Measurements from ENCODE around the gene PTPRM. TPM values are rescaled to one million over a fixed set of nuclear protein-coding genes. Genes with fewer than 3 reads are reported as not detected.
A peak's percentile ranks its signal among the peaks of the same experiment; 100 is the strongest.

PTPRM gene
- total RNA-seq, 2 donors from 2014 or later = 51.4 to 75.5 TPM

DNA sequence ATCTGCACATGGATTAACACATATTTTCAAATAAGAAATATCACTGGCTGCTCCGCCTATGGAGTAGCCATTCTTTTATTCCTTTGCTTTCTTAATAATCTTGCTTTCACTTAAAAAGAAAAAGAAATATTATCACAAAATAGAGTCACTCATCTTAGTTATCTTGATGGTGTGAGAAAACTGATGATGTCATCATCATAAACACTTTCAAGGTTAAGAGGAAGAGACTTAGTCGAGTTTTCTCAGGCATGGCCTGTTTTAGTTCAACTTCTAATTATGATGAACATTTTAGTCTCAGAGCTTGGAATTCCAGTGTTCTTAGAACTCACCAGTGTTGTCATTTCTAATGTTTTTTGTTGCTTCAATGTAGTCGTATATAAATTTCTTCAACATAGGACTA is 506.1 kb downstream of the PTPRM start:
- DNase-seq = no peak
- intact Hi-C loops (cut with DNase I) = no loop called here
- ATAC-seq = no peak

DNA sequence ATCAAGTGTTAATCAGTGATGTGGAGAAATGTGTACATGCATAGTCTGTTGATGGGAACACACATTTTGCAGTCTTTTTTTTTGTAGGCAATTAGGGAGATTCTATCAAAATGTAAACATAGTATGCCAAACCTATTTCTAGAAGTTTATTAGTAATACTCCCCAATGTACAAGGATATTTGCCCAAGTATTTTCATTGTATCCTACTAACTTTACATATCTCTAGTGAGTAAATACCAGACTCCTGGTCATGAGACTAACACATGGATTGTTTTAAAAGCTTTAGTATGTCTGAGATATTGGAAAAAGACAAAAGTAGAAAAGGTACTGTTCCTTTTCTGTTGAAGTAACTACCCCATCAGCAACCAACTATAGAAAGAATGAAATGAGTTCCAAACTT is 513.0 kb downstream of the PTPRM start:
- no peak for DNase-seq
- intact Hi-C loops (cut with DNase I) = loop anchor here in 1 of 2 donors (10.0 kb wide), 1 partner anchor 305 kb away; no protein-coding TSS in a partner anchor

GRCh38 chr18:8081267-8081666 is 514.2 kb downstream of the PTPRM start:
- DNase-seq = no peak
- intact Hi-C loops (cut with DNase I) = loop anchor here in 1 of 2 donors (10.0 kb wide), 1 partner anchor 304 kb away; no protein-coding TSS in a partner anchor
- ATAC-seq = no peak

More for the DNA sequence above, 513.0 kb downstream of the PTPRM start:
- ATAC-seq = no peak

GRCh38 chr18:8081872-8082553 is 514.9 kb downstream of the PTPRM start:
- no peak for ATAC-seq
- DNase-seq = no peak
- intact Hi-C loops (cut with DNase I) = loop anchor here in 1 of 2 donors (10.0 kb wide), 1 partner anchor 303 kb away; no protein-coding TSS in a partner anchor

DNA sequence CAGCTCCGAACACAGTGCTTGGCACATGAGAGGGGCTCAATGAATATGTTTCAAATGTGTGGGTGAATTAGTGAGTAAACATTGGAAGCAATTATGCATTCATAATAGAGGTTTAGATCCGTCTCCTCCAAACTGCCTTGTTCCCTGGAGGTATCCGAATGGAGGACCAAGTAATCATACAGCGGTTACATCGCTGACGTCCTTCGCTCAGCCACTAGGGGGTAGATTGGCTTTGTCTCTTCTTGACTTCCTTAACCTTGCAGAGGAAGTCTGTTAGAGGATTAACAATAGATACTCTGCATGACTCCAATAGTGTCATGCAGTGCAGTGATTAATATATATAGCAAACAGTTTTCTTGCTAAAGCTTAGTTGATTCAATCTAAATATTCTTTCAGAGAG is 517.0 kb downstream of the PTPRM start:
- DNase-seq (no peak), ATAC-seq (peak; percentile 57 to 68)
- intact Hi-C loops (cut with DNase I) = loop anchor here in 1 of 2 donors (10.0 kb wide), 1 partner anchor 301 kb away; no protein-coding TSS in a partner anchor

DNA sequence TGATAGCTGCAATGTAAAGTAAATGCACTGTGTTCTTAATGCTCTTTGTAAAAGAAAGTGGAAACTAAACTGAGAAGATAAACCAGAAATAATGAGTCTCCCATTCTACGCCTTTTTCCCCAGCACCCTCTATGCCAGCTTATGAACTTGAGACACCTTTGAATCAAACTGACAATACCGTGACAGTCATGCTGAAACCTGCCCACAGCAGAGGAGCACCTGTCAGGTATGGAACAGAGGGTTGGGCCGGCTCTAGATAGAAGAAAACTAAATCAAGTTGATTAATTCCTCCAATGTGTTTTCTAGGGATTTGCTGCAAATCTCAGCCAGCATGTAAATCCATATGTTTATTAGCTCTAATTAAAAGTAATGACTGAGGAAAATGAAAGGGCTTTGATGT is 521.5 kb downstream of the PTPRM start:
- no peak for ATAC-seq
- DNase-seq = no peak
- intact Hi-C loops (cut with DNase I) = loop anchor here in 1 of 2 donors (10.0 kb wide), 1 partner anchor 296 kb away; no protein-coding TSS in a partner anchor

GRCh38 chr18:8091035-8091434 is 523.9 kb downstream of the PTPRM start:
- DNase-seq (no peak), ATAC-seq (peak; percentile 47 to 49)
- intact Hi-C loops (cut with DNase I) = loop anchor here in 1 of 2 donors (2.0 kb wide), 1 partner anchor 20 kb away; no protein-coding TSS in a partner anchor

GRCh38 chr18:8095947-8096570 is 528.9 kb downstream of the PTPRM start:
- intact Hi-C loops (cut with DNase I) = no loop called here
- DNase-seq = no peak
- peak in 1 of 2 donors; percentile 65 for ATAC-seq

DNA sequence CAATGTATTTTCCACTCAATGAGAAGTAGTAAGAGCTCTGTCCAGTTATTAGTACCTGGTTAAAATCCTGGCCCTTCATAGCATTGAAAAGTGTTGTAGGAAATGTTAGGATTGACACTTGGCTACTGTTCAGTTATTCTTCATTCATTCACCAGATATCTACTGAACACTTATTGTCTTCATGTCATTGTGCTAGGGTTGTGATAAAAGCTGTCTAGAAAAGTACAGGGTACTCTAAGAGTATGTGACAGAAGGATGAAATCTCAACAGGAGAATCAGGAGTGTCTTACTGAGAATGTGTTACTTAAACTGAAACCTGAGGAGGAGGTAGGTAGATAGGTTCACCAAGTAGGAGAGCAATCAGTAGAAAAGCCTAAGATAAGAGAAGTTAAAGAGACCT is 530.3 kb downstream of the PTPRM start:
- ATAC-seq (no peak), DNase-seq (no peak)
- intact Hi-C loops (cut with DNase I) = no loop called here

- intact Hi-C loops (cut with DNase I) = no loop called here
- DNase-seq (no peak), ATAC-seq (no peak)
Measured at GRCh38 chr18:8097927-8098326, 530.8 kb downstream of the PTPRM start.

DNA sequence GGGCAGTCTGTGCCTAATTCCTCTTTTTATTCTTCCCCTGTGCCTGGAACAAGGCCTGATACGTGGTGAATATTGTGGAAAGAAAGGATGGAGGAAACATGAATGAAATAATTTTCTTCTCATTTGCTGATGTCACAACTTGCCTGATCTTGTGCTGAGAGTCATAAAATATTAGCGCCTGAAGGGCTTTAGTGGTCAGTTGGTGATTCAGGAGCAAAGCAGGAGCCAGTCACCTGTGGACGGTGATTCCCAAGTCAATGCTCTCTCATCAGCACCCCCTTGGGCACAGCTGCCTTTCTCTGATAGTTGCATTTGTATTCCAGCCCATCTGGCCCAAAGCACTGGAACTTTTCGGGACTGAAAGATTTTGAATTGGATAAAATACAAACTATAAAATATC is 539.5 kb downstream of the PTPRM start:
- ATAC-seq = no peak
- no peak for DNase-seq
- intact Hi-C loops (cut with DNase I) = no loop called here

- intact Hi-C loops (cut with DNase I) = no loop called here
- DNase-seq (no peak), ATAC-seq (no peak)
Measured at GRCh38 chr18:8107426-8107825, 540.3 kb downstream of the PTPRM start.

- no peak for ATAC-seq
- no peak for DNase-seq
- intact Hi-C loops (cut with DNase I) = no loop called here
Measured at GRCh38 chr18:8114480-8114879, 547.4 kb downstream of the PTPRM start.

DNA sequence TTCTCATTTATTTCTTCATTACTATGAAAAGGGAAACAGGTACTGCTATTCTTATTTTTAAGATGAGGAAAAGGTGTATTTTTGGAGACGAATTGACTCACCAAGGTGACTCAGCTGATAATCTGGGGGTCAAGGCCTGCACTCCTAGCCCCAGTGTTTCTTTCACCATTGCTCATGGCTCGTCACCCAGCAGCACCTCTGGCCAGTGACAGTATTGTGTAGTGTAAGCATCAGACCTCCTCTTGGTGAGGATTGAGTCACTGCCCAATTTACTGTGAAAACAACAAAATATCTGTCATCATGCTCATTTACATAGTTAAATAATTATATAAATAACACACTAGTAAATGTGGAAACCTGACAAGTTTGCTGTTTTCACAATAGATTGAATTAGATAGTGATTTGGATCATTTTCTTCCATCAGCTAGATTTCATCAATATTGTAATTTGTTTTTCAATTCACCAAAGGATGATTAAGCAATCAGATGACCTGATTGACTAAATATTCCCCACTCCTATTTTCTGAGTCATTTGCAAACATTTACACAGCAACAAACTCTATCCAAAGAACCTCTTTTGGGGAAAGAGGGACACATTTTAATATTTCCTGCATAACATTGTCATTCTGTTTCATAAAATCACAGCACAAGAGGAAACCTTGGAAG is 549.4 kb downstream of the PTPRM start:
- intact Hi-C loops (cut with DNase I) = no loop called here
- ATAC-seq = peak in 1 of 2 donors; percentile 42
- no peak for DNase-seq

GRCh38 chr18:8117006-8117371 is 549.9 kb downstream of the PTPRM start:
- ATAC-seq (no peak), DNase-seq (no peak)
- intact Hi-C loops (cut with DNase I) = no loop called here

DNA sequence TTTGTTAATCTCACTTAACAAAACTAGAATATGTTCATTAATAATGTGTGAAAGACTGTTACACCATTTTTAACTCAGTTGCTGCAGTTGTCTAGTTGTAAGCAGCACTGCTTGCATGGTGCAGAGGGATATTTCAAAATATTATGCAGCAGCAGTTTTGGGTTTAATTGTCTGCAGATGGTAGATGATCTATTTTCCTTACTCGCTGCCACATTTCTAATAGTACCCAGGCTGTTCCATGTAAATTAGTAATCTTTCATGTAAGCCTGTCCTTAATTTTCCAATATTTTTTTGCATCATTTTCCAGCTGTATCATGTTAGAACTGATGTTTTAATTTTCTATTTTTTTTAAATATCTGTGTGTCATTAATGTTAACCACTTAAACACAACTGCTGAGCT is 554.0 kb downstream of the PTPRM start:
- ATAC-seq = no peak
- DNase-seq = no peak
- intact Hi-C loops (cut with DNase I) = no loop called here

GRCh38 chr18:8121942-8122480 is 554.9 kb downstream of the PTPRM start:
- DNase-seq = no peak
- intact Hi-C loops (cut with DNase I) = no loop called here
- ATAC-seq = peak in 1 of 2 donors; percentile 25

DNA sequence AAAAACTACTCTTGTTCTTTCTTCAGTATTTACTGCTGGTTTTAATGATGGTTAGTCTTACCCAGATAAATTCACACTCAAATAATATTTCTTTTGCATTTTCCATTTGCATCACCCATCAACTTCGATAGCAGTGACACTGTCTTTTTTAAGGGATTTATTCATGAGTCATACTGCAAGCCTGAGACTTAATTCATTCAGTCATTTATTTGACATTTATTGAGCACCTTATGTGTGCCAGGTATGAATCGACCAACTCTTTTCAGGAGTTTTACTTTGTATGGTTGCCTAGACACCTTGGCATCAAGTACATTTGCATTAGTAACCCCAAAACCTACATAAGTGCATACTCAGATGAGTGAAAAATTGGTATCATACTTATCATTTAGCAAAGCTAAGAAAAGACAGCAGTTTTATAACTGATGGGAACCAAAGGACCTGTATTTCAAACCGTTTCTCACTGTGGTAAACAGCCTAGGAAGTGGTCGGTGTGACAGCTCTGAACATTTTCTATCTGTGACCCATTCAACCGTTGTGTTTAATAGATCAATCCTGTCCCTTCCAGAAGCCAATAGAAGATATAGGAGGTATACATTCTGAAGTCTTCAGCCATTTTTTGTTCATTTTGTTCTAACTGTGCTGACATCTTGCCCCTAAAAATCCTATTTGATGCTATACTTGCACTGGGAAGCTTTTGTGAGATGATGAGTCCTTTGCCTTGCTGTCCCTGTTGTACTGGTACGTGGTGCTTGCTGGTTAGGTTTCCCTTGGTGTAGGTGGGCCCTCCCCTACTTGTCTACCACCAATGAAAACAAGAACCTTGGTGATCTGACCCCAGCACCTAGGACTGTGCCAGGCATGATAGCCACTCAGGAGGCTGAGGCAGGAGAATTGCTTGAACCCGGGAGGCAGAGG is 557.4 kb downstream of the PTPRM start:
- ATAC-seq (no peak), DNase-seq (no peak)
- intact Hi-C loops (cut with DNase I) = no loop called here

DNA sequence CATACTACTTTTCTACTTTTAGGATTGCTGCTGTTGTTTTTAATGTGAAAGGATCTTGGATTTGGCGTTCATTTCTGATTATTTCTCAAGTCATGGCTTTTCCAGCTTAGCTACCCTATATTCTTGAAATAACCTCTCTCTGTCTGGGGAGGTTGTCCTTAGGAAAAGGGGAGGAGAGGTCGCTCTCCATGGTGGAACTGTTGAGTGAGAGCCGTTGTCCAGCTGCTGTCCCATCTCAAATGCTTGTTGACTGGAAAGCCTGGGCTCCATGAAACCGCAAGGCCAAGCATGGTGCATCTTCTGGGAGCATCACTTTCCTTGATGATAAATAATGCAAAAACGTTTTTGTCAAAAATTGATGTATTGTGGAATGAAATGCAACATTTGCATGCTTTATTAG is 563.0 kb downstream of the PTPRM start:
- DNase-seq (no peak), ATAC-seq (no peak)
- intact Hi-C loops (cut with DNase I) = no loop called here
